ENCODE results near the gene PGBD1. TPM values are rescaled to one million over a fixed set of nuclear protein-coding genes. Genes with fewer than 3 reads are reported as not detected.

PGBD1 gene
- total and polyA plus RNA-seq, 10 of the 15 experiments (the other 5 are each of a cell fraction or from before 2014, with no cell fraction given) = 1.9 to 4.9 (median 3.8) TPM

GRCh38 chr6:28349344-28349891 is 68.0 kb downstream of the PGBD1 start:
- peak; percentile 9 for ATAC-seq
- no TSS peak for BruUV-seq (replicated peaks)
- WGBS (ENCODE audit: insufficient coverage, insufficient replicate concordance, low lambda C conversion rate, missing lambda C conversion rate) = under 1% methylated on average over 9 of the region's 9 CpGs

More at GRCh38 chr6:28349344-28349891, 68.0 kb downstream of the PGBD1 start:
- peak; percentile 56; the same call in 1 of the 2 replicates for TF ChIP-seq NFIC (IDR thresholded peaks at IDR 0.05; ENCODE audit: low read depth, low read length)
- no peak for TF ChIP-seq EP300 (IDR thresholded peaks at IDR 0.05; ENCODE audit: borderline replicate concordance in 1 of 2, control insufficient read depth in 1 of 2, low read depth in 2 of 2, low read length in 2 of 2)
- TF ChIP-seq RCOR1 (conservative IDR thresholded peaks at IDR 0.05; ENCODE audit: low read depth, low read length) = no peak
- no peak for TF ChIP-seq HCFC1 (IDR thresholded peaks at IDR 0.05; ENCODE audit: low read length)
- TF ChIP-seq IRF4 (IDR thresholded peaks at IDR 0.05; ENCODE audit: low read depth, low read length) = no peak
- no peak for TF ChIP-seq GATAD2B (conservative IDR thresholded peaks at IDR 0.05; ENCODE audit: low read depth)
- no peak for TF ChIP-seq CHD2 (IDR thresholded peaks at IDR 0.05; ENCODE audit: borderline replicate concordance, low read depth, low read length)
- no peak for TF ChIP-seq HDAC2 (IDR thresholded peaks at IDR 0.05)
- TF ChIP-seq RAD51 (IDR thresholded peaks at IDR 0.05) = 0 out of 2 replicates have a peak, but pooled peaks have one; percentile 29
- 0 out of 2 replicates have a peak, but pooled peaks have one; percentile 16 for TF ChIP-seq JUNB (IDR thresholded peaks at IDR 0.05)
- TF ChIP-seq ZZZ3 (IDR thresholded peaks at IDR 0.05; ENCODE audit: control insufficient read depth, insufficient read length, low read depth) = no peak
- TF ChIP-seq REST (IDR thresholded peaks at IDR 0.05; ENCODE audit: low read depth, low read length) = no peak
- ChIA-PET CTCF (interaction anchor here (0.9 kb wide), 1 partner anchor 34 kb away, joined by 8 read pairs; no protein-coding TSS in a partner anchor), POLR2A (interaction anchor here (1.2 to 1.7 kb wide), 2 partner anchors 13 to 208 kb away, joined by 4 to 8 read pairs; partner anchors contain the start of genes ZKSCAN8 and ZSCAN31), SMC1A (ENCODE audit: uncharacterized antibody, unreplicated experiment) (interaction anchor here (0.5 to 3.9 kb wide), 7 partner anchors 12 to 451 kb away, joined by 3 to 19 read pairs (median 3); partner anchors contain the start of genes PGBD1 and ZSCAN26), RAD21 (ENCODE audit: unreplicated experiment) (interaction anchor here (0.6 to 1.6 kb wide), 5 partner anchors 12 to 208 kb away, joined by 3 to 6 read pairs (median 4); partner anchors contain the start of genes PGBD1, ZKSCAN8 and ZSCAN26)
- H3K27me3 ChIP-seq (replicated peaks in 1 of 2; ENCODE audit: control insufficient read depth in 2 of 2, insufficient read depth in 2 of 2, low read length in 1 of 2) = no peaks in the 10 kb centered on the region
- H3K4me1 ChIP-seq (ENCODE audit: control insufficient read depth, insufficient read depth, low read length) = no peaks in the 10 kb centered on the region
- H3K4me2 ChIP-seq (ENCODE audit: control insufficient read depth, insufficient read depth) = peak overlapping the region; percentile 90
- H3K36me3 ChIP-seq (ENCODE audit: control insufficient read depth in 2 of 2, insufficient read depth in 2 of 2, low read length in 1 of 2) = no peaks in the 10 kb centered on the region
- H3K4me3 ChIP-seq = peak overlapping the region; percentile 93
- in situ Hi-C loops (cut with MboI) (loop anchor here (25.0 kb wide), 1 partner anchor 1687 kb away; the partner anchor contains the start of gene ZNF322), intact Hi-C loops (cut with micrococcal nuclease; ENCODE audit: unreplicated experiment) (loop anchor here (5.0 kb wide), 1 partner anchor 67 kb away; the partner anchor contains the start of gene PGBD1)
- peak overlapping the region; percentile 60 for H3K9ac ChIP-seq (ENCODE audit: control insufficient read depth, insufficient read depth, low read length)
- DNase-seq (ENCODE audit: low read depth, low spot score) = no peak
- H3K9me3 ChIP-seq (replicated peaks; ENCODE audit: control insufficient read depth, insufficient read depth, low read length) = no peaks in the 10 kb centered on the region; the same call in 2 of the 3 replicates
- peak; percentile 70 for FAIRE-seq
- H3K27ac ChIP-seq (ENCODE audit: control insufficient read depth, insufficient read depth) = peak overlapping the region; percentile 61
- no peaks in the 10 kb centered on the region for H4K20me1 ChIP-seq (ENCODE audit: control insufficient read depth, insufficient read depth)
- peaks cover 15% of the 10 kb centered on the region for H3K79me2 ChIP-seq (ENCODE audit: control insufficient read depth, insufficient read depth, low read length)
- H2AFZ ChIP-seq (ENCODE audit: control insufficient read depth, low read depth, low read length) = peak overlapping the region; percentile 95
